HCT116 (cell line): ENCODE measurements around the gene ANKFN1. TPM values are rescaled to one million over a fixed set of nuclear protein-coding genes. Genes with fewer than 3 reads are reported as not detected.

ENCODE experiments used
- ATAC-seq: fragments of 200-7000 bp; cut with Tn5 transposase; 2 replicates; pipeline ENCODE4 v1.9.1; 2020; ENCODE audit warnings: mild to moderate bottlenecking, moderate library complexity
- BruUV-seq: library from RNA; stranded (reverse); fragments of 400-500 nt; replicated peaks from 2 replicates; lab custom pipeline; 2021; lab: Mats Ljungman, UMichigan
- CTCF ChIA-PET: fragments of 300-600 bp; sonication (Branson Sonifier 250); formaldehyde crosslinking; loops from one replicate; lab custom pipeline; 2021; ENCODE audit warnings: antibody characterized with exemption; lab: Charles Lee
- POLR2A ChIA-PET: fragments of 300-600, 350-600 bp; sonication (Branson Sonifier 250); formaldehyde crosslinking; loops from one replicate; lab custom pipeline; 2021; ENCODE audit warnings: antibody characterized with exemption; lab: Charles Lee
- RAD21 ChIA-PET, 2 experiments: fragments of 300-600 bp; sonication (Branson Sonifier 250); formaldehyde crosslinking; loops; one replicate each; lab custom pipeline; 2023; ENCODE audit warnings: low total read pairs in 2 of 2; ENCODE audit not compliant: uncharacterized antibody in 2 of 2, unreplicated experiment in 2 of 2, low non-redundant PET in 1 of 2; lab: Charles Lee
- DNase-seq: peaks from one replicate; pipeline ENCODE4 v3.0.0-alpha.2; 2010; ENCODE audit warnings: low read depth, low spot score
- H2AFZ ChIP-seq: fragments of 200-600 bp; shearing (Covaris generic), sonication (generic); 2 replicates; pipeline ENCODE4 v1.6.1; 2017; ENCODE audit warnings: low read depth, mixed run types, mixed read lengths, antibody characterized with exemption, low read length; ENCODE audit not compliant: poor library complexity, severe bottlenecking
- H3K27ac ChIP-seq: 2 replicates; pipeline ENCODE4 v1.5.1; 2012; ENCODE audit warnings: low read depth, low read length
- H3K27me3 ChIP-seq: fragments of 200-600 bp; sonication (generic); 2 replicates; pipeline ENCODE4 v1.6.1; 2016; ENCODE audit warnings: mixed run types, low read length, mixed read lengths; ENCODE audit not compliant: insufficient read depth
- H3K36me3 ChIP-seq, 2 experiments: fragments of 200-500 bp in 1 of 2; fragments of 200-600 bp in 1 of 2; sonication (Bioruptor generic) in 1 of 2; sonication (generic) in 1 of 2; 2 replicates each; pipeline versions ENCODE4 v1.5.1 to v1.6.1; 2014 to 2016; ENCODE audit warnings: low read length in 2 of 2, inconsistent platforms in 1 of 2, mixed read lengths in 1 of 2, mixed run types in 1 of 2; ENCODE audit not compliant: insufficient read depth in 2 of 2, control insufficient read depth in 1 of 2
- H3K4me1 ChIP-seq, 2 experiments: fragments of 200-600 bp in 1 of 2; sonication (generic) in 1 of 2; 2 replicates each; pipeline versions ENCODE4 v1.5.1 to v1.6.1; 2012 to 2017; ENCODE audit warnings: low read length in 2 of 2, inconsistent platforms in 1 of 2, mild to moderate bottlenecking in 1 of 2, mixed read lengths in 1 of 2, mixed run types in 1 of 2, moderate library complexity in 1 of 2; ENCODE audit not compliant: insufficient read depth in 2 of 2, control insufficient read depth in 1 of 2
- H3K4me2 ChIP-seq: fragments of 200-600 bp; sonication (generic); 2 replicates; pipeline ENCODE4 v1.6.1; 2017; ENCODE audit warnings: mixed run types, low read length, mixed read lengths
- H3K4me3 ChIP-seq, 2 experiments: fragments of 200-600 bp in 1 of 2; sonication (generic) in 1 of 2; replicated peaks in 1 of 2; 2 replicates each; pipeline ENCODE4 v1.5.1; 2011 to 2016; ENCODE audit warnings: low read length in 2 of 2, control low read depth in 1 of 2, low read depth in 1 of 2, mild to moderate bottlenecking in 1 of 2, mixed read lengths in 1 of 2, mixed run types in 1 of 2
- H3K79me2 ChIP-seq: fragments of 200-600 bp; sonication (generic); 2 replicates; pipeline ENCODE4 v1.6.1; 2017; ENCODE audit warnings: mild to moderate bottlenecking, mixed run types, low read length, moderate library complexity, mixed read lengths; ENCODE audit not compliant: insufficient read depth
- H3K9ac ChIP-seq: fragments of 200-600 bp; sonication (generic); 2 replicates; pipeline ENCODE4 v1.6.1; 2016; ENCODE audit warnings: low read length, mixed read lengths
- H3K9me2 ChIP-seq: fragments of 200-600 bp; sonication (generic), shearing (Covaris generic); 2 replicates; pipeline ENCODE4 v1.6.1; 2017; ENCODE audit warnings: mixed run types, mild to moderate bottlenecking, moderate library complexity; ENCODE audit not compliant: insufficient read depth
- H3K9me3 ChIP-seq, 2 experiments: fragments of 200-500 bp in 1 of 2; fragments of 200-600 bp in 1 of 2; sonication (Bioruptor generic) in 1 of 2; sonication (generic) in 1 of 2; 2 replicates each; pipeline ENCODE4 v1.6.1; 2014 to 2017; ENCODE audit warnings: low read length in 2 of 2, mixed read lengths in 2 of 2, inconsistent platforms in 1 of 2, low read depth in 1 of 2, mild to moderate bottlenecking in 1 of 2, mixed run types in 1 of 2, moderate library complexity in 1 of 2; ENCODE audit not compliant: control insufficient read depth in 1 of 2, insufficient read depth in 1 of 2
- H4K20me1 ChIP-seq: fragments of 200-600 bp; sonication (generic), shearing (Covaris generic); 2 replicates; pipeline ENCODE4 v1.6.1; 2017; ENCODE audit warnings: mixed run types, mild to moderate bottlenecking, moderate library complexity; ENCODE audit not compliant: insufficient read depth
- CBX3 ChIP-seq: IDR thresholded peaks from 2 replicates; pipeline ENCODE4 v1.6.1; 2012; ENCODE audit warnings: low read depth
- ELF1 ChIP-seq: IDR thresholded peaks from 2 replicates; pipeline ENCODE4 v1.6.1; 2012; ENCODE audit warnings: low read depth, borderline replicate concordance
- TCF7L2 ChIP-seq: IDR thresholded peaks from 2 replicates; pipeline ENCODE4 v1.7.0; 2011; ENCODE audit warnings: borderline replicate concordance, inconsistent platforms; ENCODE audit not compliant: insufficient read depth, insufficient read length; ENCODE audit errors: extremely low read depth
- YY1 ChIP-seq: IDR thresholded peaks from 2 replicates; pipeline ENCODE4 v1.6.1; 2011; ENCODE audit warnings: low read length, low read depth, moderate library complexity, mild to moderate bottlenecking; ENCODE audit not compliant: insufficient replicate concordance; ENCODE audit errors: extremely low read depth
- ZNF274 ChIP-seq: fragments of 200-500 bp; sonication (Bioruptor generic); IDR thresholded peaks from 2 replicates; pipeline ENCODE4 v1.6.1; 2014; ENCODE audit warnings: mild to moderate bottlenecking, low read depth, low read length, inconsistent platforms
- intact Hi-C: fragments of 100-400 bp; cut with micrococcal nuclease; formaldehyde crosslinking; loops from 2 replicates; pipeline ENCODE4 v1.10.0; 2022
- total RNA-seq: library from RNA; stranded (reverse); gene quantifications from one replicate; pipeline ENCODE4 v1.2.1, GENCODE V29; 2021; ENCODE audit not compliant: unreplicated experiment
- TF ChIP-seq, protein P1 (sequence below): IDR thresholded peaks from 2 replicates; pipeline ENCODE4 v1.6.1; 2011; ENCODE audit warnings: mild to moderate bottlenecking, low read length, moderate library complexity; ENCODE audit not compliant: insufficient replicate concordance; ENCODE audit errors: extremely low read depth
- TF ChIP-seq, protein P2 (sequence below): IDR thresholded peaks from 2 replicates; pipeline ENCODE4 v1.6.1; 2012; ENCODE audit warnings: low read depth

ANKFN1 gene
- total RNA-seq, 1 experiment from 2014 or later, result 1.1 TPM

DNA sequence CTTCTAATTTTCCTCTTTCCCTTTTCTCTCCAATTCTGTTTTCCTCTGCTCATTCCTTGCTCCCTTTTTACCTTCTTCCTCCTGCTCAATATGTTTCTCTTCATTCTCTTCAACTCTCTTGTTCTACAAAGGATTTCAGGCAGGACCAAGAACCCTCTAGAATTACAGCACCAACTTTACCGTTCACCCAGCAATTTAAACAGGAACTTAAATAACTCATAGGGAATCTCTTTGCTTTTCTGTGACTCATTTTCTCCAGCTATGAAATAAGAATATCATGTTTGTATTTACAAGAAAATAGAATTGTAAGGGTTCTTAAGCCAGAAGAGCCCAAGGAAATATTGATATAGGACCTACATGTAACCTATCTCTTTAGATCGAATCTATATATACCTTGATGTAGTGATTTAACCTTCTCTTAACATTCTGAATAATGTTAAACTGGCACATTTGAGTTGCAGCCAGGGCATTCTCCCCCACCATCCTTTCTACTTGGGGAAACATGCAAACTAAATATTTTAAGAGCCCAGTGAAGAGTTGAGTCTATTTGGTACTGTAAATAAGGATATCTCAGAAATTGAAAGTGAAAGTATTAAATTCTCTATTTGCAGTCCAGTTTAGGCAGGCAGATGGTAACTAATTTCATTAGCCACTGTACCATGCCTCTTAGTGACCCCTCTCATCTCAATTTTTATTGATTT lies 137.0 kb downstream of the ANKFN1 start:
- intact Hi-C loops, result no loop called here

More for the DNA sequence above, 137.0 kb downstream of the ANKFN1 start:
- no peak overlapping the region for H3K4me3 ChIP-seq
- peaks cover 7% of the 10 kb centered on the region; the same call in 1 of the 2 replicates for H3K27me3 ChIP-seq
- ChIA-PET CTCF (no interaction called here), POLR2A (no interaction called here), RAD21 (no interaction called here)
- H4K20me1 ChIP-seq, result no peaks in the 10 kb centered on the region
- TF ChIP-seq ZNF274 (no peak), ELF1 (no peak), YY1 (no peak), TCF7L2 (no peak), CBX3 (no peak)
- TF ChIP-seq, protein P1, sequence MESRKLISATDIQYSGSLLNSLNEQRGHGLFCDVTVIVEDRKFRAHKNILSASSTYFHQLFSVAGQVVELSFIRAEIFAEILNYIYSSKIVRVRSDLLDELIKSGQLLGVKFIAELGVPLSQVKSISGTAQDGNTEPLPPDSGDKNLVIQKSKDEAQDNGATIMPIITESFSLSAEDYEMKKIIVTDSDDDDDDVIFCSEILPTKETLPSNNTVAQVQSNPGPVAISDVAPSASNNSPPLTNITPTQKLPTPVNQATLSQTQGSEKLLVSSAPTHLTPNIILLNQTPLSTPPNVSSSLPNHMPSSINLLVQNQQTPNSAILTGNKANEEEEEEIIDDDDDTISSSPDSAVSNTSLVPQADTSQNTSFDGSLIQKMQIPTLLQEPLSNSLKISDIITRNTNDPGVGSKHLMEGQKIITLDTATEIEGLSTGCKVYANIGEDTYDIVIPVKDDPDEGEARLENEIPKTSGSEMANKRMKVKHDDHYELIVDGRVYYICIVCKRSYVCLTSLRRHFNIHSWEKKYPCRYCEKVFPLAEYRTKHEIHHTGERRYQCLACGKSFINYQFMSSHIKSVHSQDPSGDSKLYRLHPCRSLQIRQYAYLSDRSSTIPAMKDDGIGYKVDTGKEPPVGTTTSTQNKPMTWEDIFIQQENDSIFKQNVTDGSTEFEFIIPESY, result no peak
- TF ChIP-seq, protein P2, sequence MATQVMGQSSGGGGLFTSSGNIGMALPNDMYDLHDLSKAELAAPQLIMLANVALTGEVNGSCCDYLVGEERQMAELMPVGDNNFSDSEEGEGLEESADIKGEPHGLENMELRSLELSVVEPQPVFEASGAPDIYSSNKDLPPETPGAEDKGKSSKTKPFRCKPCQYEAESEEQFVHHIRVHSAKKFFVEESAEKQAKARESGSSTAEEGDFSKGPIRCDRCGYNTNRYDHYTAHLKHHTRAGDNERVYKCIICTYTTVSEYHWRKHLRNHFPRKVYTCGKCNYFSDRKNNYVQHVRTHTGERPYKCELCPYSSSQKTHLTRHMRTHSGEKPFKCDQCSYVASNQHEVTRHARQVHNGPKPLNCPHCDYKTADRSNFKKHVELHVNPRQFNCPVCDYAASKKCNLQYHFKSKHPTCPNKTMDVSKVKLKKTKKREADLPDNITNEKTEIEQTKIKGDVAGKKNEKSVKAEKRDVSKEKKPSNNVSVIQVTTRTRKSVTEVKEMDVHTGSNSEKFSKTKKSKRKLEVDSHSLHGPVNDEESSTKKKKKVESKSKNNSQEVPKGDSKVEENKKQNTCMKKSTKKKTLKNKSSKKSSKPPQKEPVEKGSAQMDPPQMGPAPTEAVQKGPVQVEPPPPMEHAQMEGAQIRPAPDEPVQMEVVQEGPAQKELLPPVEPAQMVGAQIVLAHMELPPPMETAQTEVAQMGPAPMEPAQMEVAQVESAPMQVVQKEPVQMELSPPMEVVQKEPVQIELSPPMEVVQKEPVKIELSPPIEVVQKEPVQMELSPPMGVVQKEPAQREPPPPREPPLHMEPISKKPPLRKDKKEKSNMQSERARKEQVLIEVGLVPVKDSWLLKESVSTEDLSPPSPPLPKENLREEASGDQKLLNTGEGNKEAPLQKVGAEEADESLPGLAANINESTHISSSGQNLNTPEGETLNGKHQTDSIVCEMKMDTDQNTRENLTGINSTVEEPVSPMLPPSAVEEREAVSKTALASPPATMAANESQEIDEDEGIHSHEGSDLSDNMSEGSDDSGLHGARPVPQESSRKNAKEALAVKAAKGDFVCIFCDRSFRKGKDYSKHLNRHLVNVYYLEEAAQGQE, result no peak
- BruUV-seq, result no TSS peak
- H3K4me2 ChIP-seq, result peak overlapping the region; percentile 4; the same call in 1 of the 2 replicates
- no peaks in the 10 kb centered on the region for H3K4me1 ChIP-seq
- H3K9me3 ChIP-seq, result no peaks in the 10 kb centered on the region
- H3K79me2 ChIP-seq, result no peaks in the 10 kb centered on the region
- DNase-seq, result no peak
- no peaks in the 10 kb centered on the region for H3K36me3 ChIP-seq
- no peak overlapping the region for H3K27ac ChIP-seq
- H2AFZ ChIP-seq, result no peak overlapping the region
- no peak for ATAC-seq
- no peak overlapping the region for H3K9ac ChIP-seq
- H3K9me2 ChIP-seq, result no peaks in the 10 kb centered on the region
